Mesothelial cell of epicardium (in vitro differentiated cells): ENCODE results near the gene LYPD3. TPM values are rescaled to one million over a fixed set of nuclear protein-coding genes. Genes with fewer than 3 reads are reported as not detected.

Experiments
- DNase-seq, 2 experiments: peaks; one replicate each; pipeline ENCODE4 v3.0.0; 2021; ENCODE audit warnings: low spot score in 2 of 2; ENCODE audit not compliant: unreplicated experiment in 2 of 2
- H3K27ac Mint-ChIP-seq: 2 replicates; pipeline ENCODE4 v1.8.0; 2021; ENCODE audit warnings: mixed read lengths
- H3K27me3 Mint-ChIP-seq: 2 replicates; pipeline ENCODE4 v1.8.0; 2021; ENCODE audit warnings: low read depth, mixed read lengths
- H3K36me3 Mint-ChIP-seq: 2 replicates; pipeline ENCODE4 v1.8.0; 2021; ENCODE audit warnings: mixed read lengths
- H3K4me1 Mint-ChIP-seq: 2 replicates; pipeline ENCODE4 v1.8.0; 2021; ENCODE audit warnings: mixed read lengths
- H3K4me3 Mint-ChIP-seq: 2 replicates; pipeline ENCODE4 v1.8.0; 2021; ENCODE audit warnings: mild to moderate bottlenecking, moderate library complexity, mixed read lengths
- H3K9me3 Mint-ChIP-seq: 2 replicates; pipeline ENCODE4 v1.8.0; 2021; ENCODE audit warnings: mixed read lengths
- total RNA-seq: library from RNA; stranded (reverse); gene quantifications from 3 replicates; pipeline ENCODE4 v1.2.1, GENCODE V29; 2021
- TF ChIP-seq, protein P1 (sequence below): fragments of 200-600 bp; sonication (generic); IDR thresholded peaks from one replicate; pipeline ENCODE4 v1.5.0; 2021; ENCODE audit warnings: antibody characterized with exemption; ENCODE audit not compliant: unreplicated experiment

Gene LYPD3
- total RNA-seq, 1 donor from 2014 or later, result 3.4 TPM

DNA sequence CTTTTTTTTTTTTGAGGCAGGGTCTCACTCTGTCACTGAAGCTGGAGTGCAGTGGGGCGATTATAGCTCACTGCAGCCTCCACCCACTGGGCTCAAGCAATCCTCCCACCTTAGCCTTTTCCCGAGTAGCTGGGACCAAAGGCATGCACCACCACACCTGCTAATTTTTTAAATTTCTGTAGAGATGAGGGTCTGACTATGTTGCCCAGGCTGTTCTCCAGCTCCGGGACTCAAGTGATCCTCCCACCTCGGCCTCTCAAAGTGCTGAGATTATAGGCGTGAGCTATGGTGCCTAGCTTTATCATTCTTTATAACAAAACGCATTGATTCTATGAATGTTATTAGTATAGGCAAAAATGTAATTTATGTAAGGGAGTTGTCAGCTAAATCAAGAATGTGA is 17.9 kb upstream of the LYPD3 start:
- Mint-ChIP-seq H3K9me3 (no peaks in the 10 kb centered on the region), H3K4me1 (no peaks in the 10 kb centered on the region), H3K27ac (no peak overlapping the region), H3K36me3 (peaks cover 7% of the 10 kb centered on the region), H3K4me3 (no peak overlapping the region), H3K27me3 (no peaks in the 10 kb centered on the region)
- TF ChIP-seq, protein P1, sequence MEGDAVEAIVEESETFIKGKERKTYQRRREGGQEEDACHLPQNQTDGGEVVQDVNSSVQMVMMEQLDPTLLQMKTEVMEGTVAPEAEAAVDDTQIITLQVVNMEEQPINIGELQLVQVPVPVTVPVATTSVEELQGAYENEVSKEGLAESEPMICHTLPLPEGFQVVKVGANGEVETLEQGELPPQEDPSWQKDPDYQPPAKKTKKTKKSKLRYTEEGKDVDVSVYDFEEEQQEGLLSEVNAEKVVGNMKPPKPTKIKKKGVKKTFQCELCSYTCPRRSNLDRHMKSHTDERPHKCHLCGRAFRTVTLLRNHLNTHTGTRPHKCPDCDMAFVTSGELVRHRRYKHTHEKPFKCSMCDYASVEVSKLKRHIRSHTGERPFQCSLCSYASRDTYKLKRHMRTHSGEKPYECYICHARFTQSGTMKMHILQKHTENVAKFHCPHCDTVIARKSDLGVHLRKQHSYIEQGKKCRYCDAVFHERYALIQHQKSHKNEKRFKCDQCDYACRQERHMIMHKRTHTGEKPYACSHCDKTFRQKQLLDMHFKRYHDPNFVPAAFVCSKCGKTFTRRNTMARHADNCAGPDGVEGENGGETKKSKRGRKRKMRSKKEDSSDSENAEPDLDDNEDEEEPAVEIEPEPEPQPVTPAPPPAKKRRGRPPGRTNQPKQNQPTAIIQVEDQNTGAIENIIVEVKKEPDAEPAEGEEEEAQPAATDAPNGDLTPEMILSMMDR, result no peak
- DNase-seq, result no peak

DNA sequence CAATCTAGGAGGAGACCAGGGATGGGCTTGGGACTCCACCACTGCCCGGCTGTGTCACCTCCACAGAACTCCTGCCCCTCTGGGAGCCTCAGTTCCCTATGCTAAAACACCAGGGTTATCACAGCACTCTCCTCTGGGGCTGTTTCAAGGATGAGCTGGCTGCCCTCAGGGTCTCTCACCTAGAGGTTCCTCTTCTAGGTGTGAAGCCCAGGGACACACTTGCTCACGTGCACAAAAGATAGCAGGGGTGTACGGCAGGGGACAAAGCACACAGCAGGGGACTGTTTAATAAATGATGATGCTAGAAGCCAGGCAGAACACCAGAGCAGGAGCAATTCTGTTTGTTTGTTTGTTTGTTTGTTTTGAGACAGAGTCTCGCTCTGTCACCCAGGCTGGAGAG is 16.8 kb upstream of the LYPD3 start:
- H3K36me3 Mint-ChIP-seq, result peaks cover 12% of the 10 kb centered on the region
- no peaks in the 10 kb centered on the region for H3K4me1 Mint-ChIP-seq
- no peaks in the 10 kb centered on the region for H3K27me3 Mint-ChIP-seq
- DNase-seq, result no peak
- no peak overlapping the region for H3K4me3 Mint-ChIP-seq
- no peak overlapping the region for H3K27ac Mint-ChIP-seq
- TF ChIP-seq, protein P1, result no peak
- H3K9me3 Mint-ChIP-seq, result no peaks in the 10 kb centered on the region

DNA sequence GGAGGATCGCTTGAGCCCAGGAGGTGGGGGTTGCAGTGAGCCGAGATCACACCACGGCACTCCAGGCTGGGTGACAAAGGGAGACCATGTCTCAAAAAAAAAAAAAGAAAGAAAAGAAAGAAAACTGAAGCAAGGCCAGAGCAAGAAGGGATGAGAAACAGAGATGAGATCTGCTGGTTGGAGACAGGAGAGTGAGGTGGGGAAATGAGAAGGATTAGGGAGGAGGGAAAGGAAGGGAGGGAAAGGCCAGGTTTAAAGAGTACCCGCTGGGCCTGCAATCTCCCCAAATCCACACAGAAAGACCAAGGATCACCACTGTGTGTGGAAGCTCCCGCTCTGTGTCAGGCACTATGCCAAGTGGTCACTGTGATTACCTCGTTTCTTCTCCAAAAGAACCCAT is 16.3 kb upstream of the LYPD3 start:
- TF ChIP-seq, protein P1, result no peak
- Mint-ChIP-seq H3K4me1 (no peaks in the 10 kb centered on the region), H3K27me3 (no peaks in the 10 kb centered on the region), H3K27ac (no peak overlapping the region), H3K36me3 (peaks cover 12% of the 10 kb centered on the region), H3K9me3 (no peaks in the 10 kb centered on the region), H3K4me3 (no peak overlapping the region)
- DNase-seq, result no peak

DNA sequence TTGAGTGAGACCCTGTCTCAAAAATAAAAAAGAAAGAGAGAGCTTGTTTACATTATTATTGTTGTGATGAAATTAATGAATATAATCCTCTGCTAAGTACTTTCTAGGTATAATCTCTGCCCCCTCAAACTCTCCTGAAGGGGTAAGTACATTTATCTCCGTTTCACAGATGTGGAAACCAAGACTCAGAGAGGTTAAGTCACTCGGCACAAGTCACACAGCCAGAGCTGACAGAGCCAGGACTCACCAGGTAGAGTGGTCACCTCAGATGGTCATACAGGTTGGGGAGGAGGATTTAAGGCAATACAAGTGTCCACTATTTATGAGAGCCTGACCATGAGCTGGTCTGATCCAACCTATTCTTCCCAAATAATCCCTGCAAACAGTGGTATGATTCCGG is 15.2 kb upstream of the LYPD3 start:
- Mint-ChIP-seq H3K9me3 (peaks cover under 1% of the 10 kb centered on the region), H3K4me1 (peaks cover under 1% of the 10 kb centered on the region), H3K4me3 (no peak overlapping the region), H3K27ac (no peak overlapping the region), H3K27me3 (no peaks in the 10 kb centered on the region), H3K36me3 (peaks cover 10% of the 10 kb centered on the region)
- no peak for DNase-seq
- TF ChIP-seq, protein P1, result no peak

DNA sequence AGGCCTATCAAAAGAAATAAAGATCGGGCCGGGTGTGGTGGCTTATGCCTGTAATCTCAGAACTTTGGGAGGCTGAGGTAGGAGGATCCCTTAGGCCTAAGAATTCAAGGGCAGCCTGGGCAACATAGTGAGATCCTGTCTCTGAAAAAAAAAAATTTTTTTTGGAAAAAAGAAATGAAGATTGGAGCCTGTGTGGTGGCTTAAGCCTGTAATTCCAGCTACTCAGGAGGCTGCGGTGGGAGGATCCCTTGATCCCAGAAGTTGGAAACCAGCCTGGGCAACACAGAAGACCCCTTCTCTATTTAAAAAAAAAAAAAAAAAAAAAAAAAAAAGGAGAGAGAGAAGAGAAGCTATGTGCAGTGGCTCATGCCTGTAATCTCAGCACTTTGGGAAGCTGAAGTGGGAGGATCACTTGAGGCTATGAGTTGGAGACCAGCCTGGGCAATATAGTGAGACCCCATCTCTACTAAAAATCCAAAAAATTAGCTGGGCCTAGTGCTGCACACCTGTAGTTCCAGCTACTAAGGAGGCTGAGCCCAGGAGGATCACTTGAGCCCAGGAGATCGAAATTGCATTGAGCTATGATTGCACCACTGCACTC is 14.7 kb upstream of the LYPD3 start:
- TF ChIP-seq, protein P1, result no peak
- DNase-seq, result no peak
- H3K4me3 Mint-ChIP-seq, result no peak overlapping the region
- no peak overlapping the region for H3K27ac Mint-ChIP-seq
- H3K9me3 Mint-ChIP-seq, result peaks cover 3% of the 10 kb centered on the region
- H3K4me1 Mint-ChIP-seq, result peaks cover 5% of the 10 kb centered on the region
- no peaks in the 10 kb centered on the region for H3K27me3 Mint-ChIP-seq
- peaks cover 11% of the 10 kb centered on the region for H3K36me3 Mint-ChIP-seq

DNA sequence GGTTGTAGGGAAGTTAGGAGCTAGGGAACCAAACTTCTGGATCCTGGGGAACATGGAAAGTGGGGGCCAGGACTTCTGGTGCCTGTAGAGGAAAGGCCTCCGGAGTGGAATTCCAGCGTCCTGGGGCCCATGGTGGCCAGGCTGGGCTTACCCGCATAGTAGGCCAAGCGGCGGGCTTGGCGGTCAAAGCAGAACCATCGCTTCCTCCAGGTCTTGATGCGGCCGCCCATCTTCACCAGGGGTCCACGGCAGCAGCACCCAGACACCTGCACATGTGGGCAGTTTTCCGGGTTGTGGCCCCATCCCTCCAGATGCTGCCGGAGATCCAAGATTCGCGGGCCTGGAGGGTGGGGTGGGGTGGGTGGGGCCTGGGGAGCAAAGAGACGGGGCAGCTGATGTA is 13.8 kb upstream of the LYPD3 start:
- Mint-ChIP-seq H3K27ac (no peak overlapping the region), H3K9me3 (peaks cover 3% of the 10 kb centered on the region), H3K4me1 (peaks cover 7% of the 10 kb centered on the region), H3K36me3 (peaks cover 11% of the 10 kb centered on the region), H3K27me3 (no peaks in the 10 kb centered on the region), H3K4me3 (no peak overlapping the region)
- TF ChIP-seq, protein P1, result no peak
- no peak for DNase-seq
